ENCODE measurements around the gene ATP8A2. TPM values are rescaled to one million over a fixed set of nuclear protein-coding genes. Genes with fewer than 3 reads are reported as not detected.

The ATP8A2 gene
- total RNA-seq, 6 experiments from 2014 or later = not detected

DNA sequence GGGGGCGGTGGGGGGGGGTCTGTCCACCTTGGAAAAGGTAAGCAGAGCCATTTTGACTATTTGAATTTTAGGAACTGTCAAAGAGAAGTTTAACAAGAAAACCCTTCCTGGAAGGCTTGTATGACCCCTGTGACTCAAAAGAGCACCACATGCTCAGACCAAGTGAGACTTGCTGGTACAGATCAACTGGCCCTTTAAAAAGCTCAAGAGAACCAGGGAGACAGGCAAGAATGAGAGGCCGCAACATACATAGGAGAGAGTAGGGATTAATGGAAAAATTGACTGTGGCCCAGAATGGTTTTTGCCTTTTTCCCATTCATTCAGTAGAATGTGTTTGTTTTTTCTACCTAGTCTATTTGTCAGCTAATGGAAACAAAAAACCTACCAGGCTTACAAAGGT, 26.2 kb upstream of the ATP8A2 start:
- no peak overlapping the region for H3K27ac ChIP-seq
- intact Hi-C loops (cut with DNase I) = no loop called here
- peaks cover 0 to under 1% (median 0%) of the 10 kb centered on the region in 4 donors for H3K36me3 ChIP-seq
- H3K4me1 ChIP-seq = no peaks in the 10 kb centered on the region
- ATAC-seq (no peak), DNase-seq (no peak)
- WGBS (ENCODE audit: insufficient coverage, low coverage, low lambda C conversion rate, missing lambda C conversion rate) = 100% methylated on average over 2 of the region's 2 CpGs
- no peak for TF ChIP-seq POLR2A (IDR thresholded peaks at IDR 0.05)
- TF ChIP-seq, protein P1, sequence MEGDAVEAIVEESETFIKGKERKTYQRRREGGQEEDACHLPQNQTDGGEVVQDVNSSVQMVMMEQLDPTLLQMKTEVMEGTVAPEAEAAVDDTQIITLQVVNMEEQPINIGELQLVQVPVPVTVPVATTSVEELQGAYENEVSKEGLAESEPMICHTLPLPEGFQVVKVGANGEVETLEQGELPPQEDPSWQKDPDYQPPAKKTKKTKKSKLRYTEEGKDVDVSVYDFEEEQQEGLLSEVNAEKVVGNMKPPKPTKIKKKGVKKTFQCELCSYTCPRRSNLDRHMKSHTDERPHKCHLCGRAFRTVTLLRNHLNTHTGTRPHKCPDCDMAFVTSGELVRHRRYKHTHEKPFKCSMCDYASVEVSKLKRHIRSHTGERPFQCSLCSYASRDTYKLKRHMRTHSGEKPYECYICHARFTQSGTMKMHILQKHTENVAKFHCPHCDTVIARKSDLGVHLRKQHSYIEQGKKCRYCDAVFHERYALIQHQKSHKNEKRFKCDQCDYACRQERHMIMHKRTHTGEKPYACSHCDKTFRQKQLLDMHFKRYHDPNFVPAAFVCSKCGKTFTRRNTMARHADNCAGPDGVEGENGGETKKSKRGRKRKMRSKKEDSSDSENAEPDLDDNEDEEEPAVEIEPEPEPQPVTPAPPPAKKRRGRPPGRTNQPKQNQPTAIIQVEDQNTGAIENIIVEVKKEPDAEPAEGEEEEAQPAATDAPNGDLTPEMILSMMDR (IDR thresholded peaks at IDR 0.05) = no peak
- no peaks in the 10 kb centered on the region for H3K9me3 ChIP-seq
- H3K27me3 ChIP-seq = no peaks in the 10 kb centered on the region
- H3K4me3 ChIP-seq = no peak overlapping the region

DNA sequence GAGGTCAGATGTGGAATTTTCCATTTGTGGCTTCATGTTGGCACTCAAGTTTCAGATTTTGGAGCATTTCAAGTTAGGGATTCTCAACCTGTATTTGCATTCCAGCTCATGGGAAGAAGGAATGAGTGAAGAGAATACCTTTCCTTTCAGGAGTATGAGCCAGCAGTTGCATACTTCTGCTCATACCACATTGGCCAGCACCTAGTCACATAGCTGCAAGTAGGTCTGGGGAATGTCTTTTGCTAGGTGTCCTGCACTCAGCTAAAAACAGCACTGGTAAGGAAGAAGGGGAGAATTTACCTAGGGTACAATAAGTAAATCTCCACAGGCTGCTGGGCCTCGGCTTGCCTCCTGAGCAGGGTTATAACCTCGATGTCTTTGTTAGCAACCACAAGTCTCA, 24.6 kb upstream of the ATP8A2 start:
- H3K4me3 ChIP-seq = no peak overlapping the region
- H3K4me1 ChIP-seq = no peaks in the 10 kb centered on the region
- ATAC-seq = no peak
- intact Hi-C loops (cut with DNase I) = no loop called here
- DNase-seq = no peak
- no peak for TF ChIP-seq POLR2A (IDR thresholded peaks at IDR 0.05)
- TF ChIP-seq, protein P1 (IDR thresholded peaks at IDR 0.05) = no peak
- H3K27me3 ChIP-seq = no peaks in the 10 kb centered on the region
- 67% methylated on average over 2 of the region's 2 CpGs for WGBS (ENCODE audit: insufficient coverage, low coverage, low lambda C conversion rate, missing lambda C conversion rate)
- no peaks in the 10 kb centered on the region for H3K9me3 ChIP-seq
- H3K27ac ChIP-seq = no peak overlapping the region
- H3K36me3 ChIP-seq = no peaks in the 10 kb centered on the region

- Histone ChIP-seq H3K4me1 (no peaks in the 10 kb centered on the region), H3K9me3 (no peaks in the 10 kb centered on the region), H3K4me3 (no peak overlapping the region), H3K27me3 (no peaks in the 10 kb centered on the region), H3K36me3 (no peaks in the 10 kb centered on the region), H3K27ac (no peak overlapping the region)
- ATAC-seq (no peak), DNase-seq (no peak)
- TF ChIP-seq, protein P1 (IDR thresholded peaks at IDR 0.05) = no peak
- no peak for TF ChIP-seq POLR2A (IDR thresholded peaks at IDR 0.05)
- intact Hi-C loops (cut with DNase I) = no loop called here
- 93% methylated on average over 1 of the region's 1 CpG for WGBS (ENCODE audit: insufficient coverage, low coverage, low lambda C conversion rate, missing lambda C conversion rate)
Observed at GRCh38 chr13:25351404-25351803, 20.4 kb upstream of the ATP8A2 start.

DNA sequence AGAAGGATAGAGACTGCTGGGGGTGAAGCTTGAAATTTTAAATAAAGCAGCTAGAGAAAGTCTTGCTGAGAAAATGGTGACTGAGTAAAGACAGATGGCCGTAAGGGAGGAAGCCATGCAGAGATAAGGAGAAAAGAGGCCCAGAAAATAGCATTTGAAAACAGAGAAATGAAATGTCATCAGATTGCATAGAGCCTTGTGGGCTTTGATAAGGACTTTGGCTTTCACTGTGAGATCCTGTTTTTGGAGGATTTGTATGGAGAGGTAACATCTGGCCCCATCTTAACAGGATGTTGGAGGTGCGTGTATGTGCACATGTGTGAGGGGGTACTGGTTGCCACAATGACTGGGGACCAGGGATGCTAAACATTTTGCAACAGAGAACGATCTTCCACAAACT, 19.5 kb upstream of the ATP8A2 start:
- intact Hi-C loops (cut with DNase I) = no loop called here
- H3K36me3 ChIP-seq = no peaks in the 10 kb centered on the region
- DNase-seq = no peak
- TF ChIP-seq, protein P1 (IDR thresholded peaks at IDR 0.05) = no peak
- TF ChIP-seq POLR2A (IDR thresholded peaks at IDR 0.05) = no peak
- no peaks in the 10 kb centered on the region for H3K27me3 ChIP-seq
- 24% methylated on average over 3 of the region's 3 CpGs for WGBS (ENCODE audit: insufficient coverage, low coverage, low lambda C conversion rate, missing lambda C conversion rate)
- no peaks in the 10 kb centered on the region for H3K4me1 ChIP-seq
- no peak for ATAC-seq
- no peak overlapping the region for H3K4me3 ChIP-seq
- no peak overlapping the region for H3K27ac ChIP-seq
- H3K9me3 ChIP-seq = no peaks in the 10 kb centered on the region

DNA sequence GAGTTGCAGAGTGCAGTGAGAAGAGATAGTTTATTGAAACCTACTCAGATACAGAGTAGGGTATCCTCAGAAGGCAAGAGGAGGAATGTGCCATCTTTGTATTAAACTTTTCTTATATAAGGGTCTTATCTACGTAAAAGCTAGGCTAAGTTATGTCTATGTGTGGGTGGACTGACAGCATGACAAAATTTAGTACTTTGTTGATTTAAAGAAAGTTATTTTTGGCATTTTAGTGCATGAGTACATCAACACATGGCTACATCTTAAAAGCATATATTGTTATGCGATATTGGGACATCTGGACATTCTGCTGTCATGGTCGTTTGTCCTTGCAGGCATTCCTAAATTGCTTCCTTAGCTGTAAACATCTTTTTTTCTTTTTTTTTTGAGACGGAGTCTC, 19.0 kb upstream of the ATP8A2 start:
- no peak for ATAC-seq
- WGBS (ENCODE audit: insufficient coverage, low coverage, low lambda C conversion rate, missing lambda C conversion rate) = 59% methylated on average over 4 of the region's 4 CpGs

More for the DNA sequence above, 19.0 kb upstream of the ATP8A2 start:
- H3K27ac ChIP-seq = no peak overlapping the region
- no peaks in the 10 kb centered on the region for H3K36me3 ChIP-seq
- no peak overlapping the region for H3K4me3 ChIP-seq
- intact Hi-C loops (cut with DNase I) = no loop called here
- TF ChIP-seq POLR2A (IDR thresholded peaks at IDR 0.05) = no peak
- TF ChIP-seq, protein P1 (IDR thresholded peaks at IDR 0.05) = no peak
- H3K27me3 ChIP-seq = no peaks in the 10 kb centered on the region
- DNase-seq = no peak
- H3K4me1 ChIP-seq = no peaks in the 10 kb centered on the region
- no peaks in the 10 kb centered on the region for H3K9me3 ChIP-seq

All from right lobe of liver (tissue), 6 donors.